ENCODE results near the gene HSD11B2. TPM values are rescaled to one million over a fixed set of nuclear protein-coding genes. Genes with fewer than 3 reads are reported as not detected.

The HSD11B2 gene
- total RNA-seq, 1 experiment from 2014 or later: 33.5 TPM

- TF ChIP-seq CTCF (conservative IDR thresholded peaks at IDR 0.05): no peak
- Histone ChIP-seq H4K8ac (replicated peaks; ENCODE audit: insufficient read length, low read depth, low read length) (no peak overlapping the region), H2AK5ac (ENCODE audit: insufficient read length, low read length) (no peak overlapping the region), H2BK12ac (ENCODE audit: insufficient read length, low read depth, low read length) (no peak overlapping the region), H4K91ac (ENCODE audit: insufficient read length, low read depth, low read length) (no peak overlapping the region), H3K23me2 (ENCODE audit: insufficient read length, low read depth, low read length, poor library complexity, severe bottlenecking) (no peaks in the 10 kb centered on the region), H3K27me3 (ENCODE audit: insufficient read depth, low read length) (no peaks in the 10 kb centered on the region), H3K14ac (ENCODE audit: insufficient read depth, low read length) (no peak overlapping the region; the same call in 1 of the 2 replicates), H2BK15ac (ENCODE audit: low read depth, low read length) (no peak overlapping the region), H2BK20ac (ENCODE audit: low read depth, low read length, poor library complexity, severe bottlenecking) (no peak overlapping the region), H3K23ac (ENCODE audit: insufficient read length, low read depth, low read length) (no peak overlapping the region), H2BK5ac (ENCODE audit: insufficient read length, low read length) (no peak overlapping the region), H3K27ac (ENCODE audit: insufficient read length, low read depth, low read length) (no peak overlapping the region), H2BK120ac (ENCODE audit: low read depth, low read length, poor library complexity, severe bottlenecking) (no peak overlapping the region), H3K18ac (ENCODE audit: insufficient read length, low read depth, low read length) (no peak overlapping the region), H4K20me1 (ENCODE audit: control insufficient read depth, insufficient read depth, insufficient read length) (no peaks in the 10 kb centered on the region), H3K79me2 (ENCODE audit: insufficient read depth, low read length) (no peaks in the 10 kb centered on the region), H3K9ac (ENCODE audit: extremely low read depth, insufficient read length, low read length) (no peak overlapping the region), H3T11ph (ENCODE audit: low read length) (no peak overlapping the region), H3K56ac (ENCODE audit: insufficient read length, low read depth, low read length) (no peak overlapping the region), H3K4ac (ENCODE audit: low read depth, low read length) (no peak overlapping the region), H3K79me1 (ENCODE audit: insufficient read depth, low read depth, low read length, poor library complexity, severe bottlenecking) (no peaks in the 10 kb centered on the region), H4K5ac (ENCODE audit: insufficient read length, low read depth, low read length) (no peak overlapping the region), H2AFZ (ENCODE audit: low read length) (no peak overlapping the region), H3K4me2 (ENCODE audit: insufficient read depth, insufficient read length, low read length) (no peak overlapping the region), H3K9me3 (ENCODE audit: control insufficient read depth, low read depth, low read length) (no peaks in the 10 kb centered on the region), H3K4me1 (ENCODE audit: insufficient read depth, low read length) (no peaks in the 10 kb centered on the region)
- no peaks in the 10 kb centered on the region for H3K27me3 Mint-ChIP-seq (ENCODE audit: low read depth)
- H3K9me3 Mint-ChIP-seq: no peaks in the 10 kb centered on the region
- H3K36me3 Mint-ChIP-seq (ENCODE audit: insufficient read depth in 1 of 3, low read depth in 3 of 3): peaks cover 0 to 2% (median 1%) of the 10 kb centered on the region in 3 experiments; a peak in 3 of 7 replicates
- H3K4me3 Mint-ChIP-seq: no peak overlapping the region
- no peak for DNase-seq
- WGBS (ENCODE audit: extremely low coverage, insufficient read length, low lambda C conversion rate): no CpG with 5 or more reads among the region's 6 CpGs
- H3K27ac Mint-ChIP-seq: peak overlapping the region in 1 of 3 experiments; percentile 27; a peak in 1 of 7 replicates
- H3K4me1 Mint-ChIP-seq: peaks cover 7 to 10% of the 10 kb centered on the region in 2 experiments
Observed at GRCh38 chr16:67458121-67458641, 27.3 kb downstream of the HSD11B2 start.

Measured in H9 (cell line).